K562 (cell line): ENCODE data around the gene INSM2. TPM values are rescaled to one million over a fixed set of nuclear protein-coding genes. Genes with fewer than 3 reads are reported as not detected.

Experiments used
- ATAC-seq: fragments of 200-7000 bp; cut with Tn5 transposase; 3 replicates; pipeline ENCODE4 v1.9.1; 2020; ENCODE audit warnings: moderate library complexity
- BruUV-seq: library from RNA; stranded (reverse); fragments of 400-500 nt; replicated peaks from 2 replicates; lab custom pipeline; 2021; lab: Mats Ljungman, UMichigan
- CTCF ChIA-PET: fragments of 300-600 bp; formaldehyde crosslinking; extraction: SDS; loops from one replicate; lab custom pipeline; 2021; ENCODE audit warnings: low intra/inter-chr PET ratio; lab: Yijun Ruan, JAX
- POLR2A ChIA-PET: fragments of 300-600, 350-650 bp; sonication (Branson Sonifier 250); formaldehyde crosslinking; extraction: SDS; loops from one replicate; lab custom pipeline; 2021; ENCODE audit warnings: antibody characterized with exemption, inconsistent platforms; lab: Yijun Ruan, JAX
- DNase-seq, 4 experiments: peaks; one replicate each; pipeline versions ENCODE4 v3.0.0 to v3.0.0-alpha.2; 2011 to 2018; ENCODE audit warnings: low spot score in 3 of 4, mixed read lengths in 3 of 4; ENCODE audit errors: extremely low read depth in 1 of 4
- FAIRE-seq: peaks from 2 replicates; lab custom pipeline; 2011; peaks lifted over from hg19 to GRCh38; lab: Jason Lieb, UNC
- H2AFZ ChIP-seq: 2 replicates; pipeline ENCODE4 v1.6.0; 2011; ENCODE audit warnings: low read depth, low read length, control low read depth, inconsistent platforms
- H3K27ac ChIP-seq: fragments of 200-600 bp; 3 replicates; pipeline ENCODE4 v1.8.0; 2011; ENCODE audit warnings: low read depth, mild to moderate bottlenecking, control low read depth, inconsistent platforms, low read length, moderate library complexity, mixed read lengths; ENCODE audit errors: extremely low read depth
- H3K27me3 ChIP-seq, 2 experiments: fragments of 300-600 bp in 1 of 2; 2 replicates in 1 of 2; 3 replicates in 1 of 2; pipeline versions ENCODE4 v1.6.0 to v1.8.0; 2011; ENCODE audit warnings: inconsistent platforms in 2 of 2, low read length in 2 of 2, mild to moderate bottlenecking in 1 of 2, mixed read lengths in 1 of 2, moderate library complexity in 1 of 2; ENCODE audit not compliant: control insufficient read depth in 2 of 2, insufficient read depth in 2 of 2
- H3K36me3 ChIP-seq: fragments of 300-600 bp; 3 replicates; pipeline ENCODE4 v1.8.0; 2011; ENCODE audit warnings: mild to moderate bottlenecking, low read length, inconsistent platforms; ENCODE audit not compliant: control insufficient read depth, insufficient read depth
- H3K4me1 ChIP-seq, 2 experiments: fragments of 200-600 bp in 1 of 2; replicated peaks in 1 of 2; 2 replicates in 1 of 2; 3 replicates in 1 of 2; pipeline versions ENCODE4 v1.5.1 to v1.8.0; 2011; ENCODE audit warnings: inconsistent platforms in 2 of 2, low read length in 2 of 2, mild to moderate bottlenecking in 1 of 2, mixed read lengths in 1 of 2, moderate library complexity in 1 of 2; ENCODE audit not compliant: control insufficient read depth in 2 of 2, insufficient read depth in 2 of 2
- H3K4me2 ChIP-seq: 2 replicates; pipeline ENCODE4 v1.6.1; 2011; ENCODE audit warnings: low read length, control low read depth, inconsistent platforms, mixed read lengths; ENCODE audit not compliant: insufficient read depth
- H3K4me3 ChIP-seq: fragments of 200-600 bp; sonication (generic), shearing (Covaris generic); 2 replicates; pipeline ENCODE4 v1.5.1; 2016; ENCODE audit warnings: control low read depth, inconsistent platforms
- H3K79me2 ChIP-seq: fragments of 200-600 bp; 3 replicates; pipeline ENCODE4 v1.8.0; 2011; ENCODE audit warnings: low read length, inconsistent platforms; ENCODE audit not compliant: control insufficient read depth, insufficient read depth
- H3K9ac ChIP-seq, 2 experiments: 2 replicates each; pipeline versions ENCODE4 v1.6.0 to v1.6.1; 2011; ENCODE audit warnings: low read depth in 2 of 2, low read length in 2 of 2, control low read depth in 1 of 2, inconsistent platforms in 1 of 2, mild to moderate bottlenecking in 1 of 2, mixed read lengths in 1 of 2; ENCODE audit not compliant: insufficient read depth in 1 of 2
- H3K9me1 ChIP-seq: one replicate; pipeline ENCODE4 v1.6.0; 2011; ENCODE audit warnings: inconsistent platforms, mild to moderate bottlenecking, low read length, moderate library complexity; ENCODE audit not compliant: control insufficient read depth, insufficient read depth
- H3K9me3 ChIP-seq: replicated peaks from 2 replicates; pipeline ENCODE4 v1.5.1; 2011; ENCODE audit warnings: low read depth, low read length, inconsistent platforms; ENCODE audit not compliant: control insufficient read depth, insufficient read depth
- H4K20me1 ChIP-seq: replicated peaks from 2 replicates; pipeline ENCODE4 v1.6.1; 2011; ENCODE audit warnings: low read length, inconsistent platforms, mixed read lengths; ENCODE audit not compliant: control insufficient read depth, insufficient read depth
- AFF4 ChIP-seq: sonication (generic); formaldehyde crosslinking; IDR thresholded peaks from 2 replicates; pipeline ENCODE4 v1.8.0; 2023; ENCODE audit warnings: mild to moderate bottlenecking, missing genetic modification reagents
- BRF2 ChIP-seq: IDR thresholded peaks from 3 replicates; pipeline ENCODE4 v1.6.1; 2011; ENCODE audit warnings: borderline replicate concordance, mild to moderate bottlenecking; ENCODE audit not compliant: insufficient read length, insufficient read depth
- MAFK ChIP-seq: IDR thresholded peaks from 2 replicates; pipeline ENCODE4 v1.6.1; 2011; ENCODE audit warnings: low read length, improper control_type of control experiment
- NR1H2 ChIP-seq: sonication (generic); formaldehyde crosslinking; IDR thresholded peaks from 2 replicates; pipeline ENCODE4 v1.4.0; 2020; ENCODE audit warnings: mild to moderate bottlenecking, missing genetic modification reagents
- PHF8 ChIP-seq: fragments of 200-600 bp; sonication (generic); IDR thresholded peaks from 2 replicates; pipeline ENCODE4 v1.6.1; 2012; ENCODE audit warnings: mixed run types, mild to moderate bottlenecking, inconsistent platforms, low read length, moderate library complexity, borderline replicate concordance
- XRCC5 ChIP-seq: fragments of 200-400 bp; formaldehyde crosslinking; IDR thresholded peaks from 2 replicates; pipeline ENCODE4 v1.6.1; 2017; ENCODE audit warnings: low read depth, mild to moderate bottlenecking, low read length
- WGBS: fragments of 100-300 bp; shearing (Covaris generic); methylation state at CpG from one replicate; pipeline ENCODE4 v1.1.6; 2016; ENCODE audit warnings: low coverage, mixed read lengths; ENCODE audit not compliant: insufficient coverage; ENCODE audit errors: missing lambda C conversion rate; 5-methylcytosine and 5-hydroxymethylcytosine counted together
- in situ Hi-C: fragments of 300-500 bp; cut with MboI; formaldehyde crosslinking; loops from 4 replicates; pipeline ENCODE4 v1.15.0; 2018; ENCODE audit warnings: inconsistent platforms, mixed read lengths
- intact Hi-C: fragments of 100-400 bp; cut with micrococcal nuclease; formaldehyde crosslinking; loops from 2 replicates; pipeline ENCODE4 v1.14.2; 2022
- polyA plus RNA-seq, 8 experiments: library from polyadenylated mRNA; depleted of rRNA in 4 of 8; stranded (reverse) in 5 of 8; unstranded in 3 of 8; fragments of >200 nt; fragmentation: Nextera tagmentation in 2 of 8; fragmentation: Illumina TruSeq in 1 of 8; extraction: Ambion mirVana in 2 of 8; extraction: Trizol in 1 of 8; gene quantifications; 2 replicates each; pipeline versions ENCODE4 v1.2.1 to v1.2.3, GENCODE V29; 2011 to 2014; ENCODE audit warnings: inconsistent platforms in 1 of 8, missing spikeins in 1 of 8
- total RNA-seq, 7 experiments: library from RNA; depleted of rRNA in 6 of 7; stranded (reverse); fragments of >200 nt in 6 of 7; fragmentation: Illumina TruSeq in 2 of 7; extraction: Trizol in 2 of 7; gene quantifications; 2 replicates each; pipeline versions ENCODE4 v1.2.1 to v1.2.3, GENCODE V29; 2011 to 2021; ENCODE audit warnings: low replicate concordance in 1 of 7

Gene INSM2
- total and polyA plus RNA-seq, 9 of the 15 experiments (the other 6 are each of a cell fraction or from before 2014, with no cell fraction given), result not detected

- Histone ChIP-seq H3K36me3 (no peaks in the 10 kb centered on the region), H3K4me2 (no peak overlapping the region), H3K9me3 (no peaks in the 10 kb centered on the region), H4K20me1 (no peaks in the 10 kb centered on the region), H3K27ac (no peak overlapping the region), H3K9me1 (no peaks in the 10 kb centered on the region), H3K4me1 (no peaks in the 10 kb centered on the region), H3K4me3 (no peak overlapping the region), H3K79me2 (no peaks in the 10 kb centered on the region), H3K9ac (no peak overlapping the region), H3K27me3 (no peaks in the 10 kb centered on the region), H2AFZ (no peak overlapping the region)
- CTCF ChIA-PET, result no interaction called here
- DNase-seq (no peak), ATAC-seq (no peak), FAIRE-seq (no peak)
- no TSS peak for BruUV-seq
- intact Hi-C loops (no loop called here), in situ Hi-C loops (no loop called here)
- WGBS, result 73% methylated on average over 1 of the region's 1 CpG
- POLR2A ChIA-PET, result interaction anchor here (0.6 kb wide), 1 partner anchor 267 kb away, joined by 3 read pairs; no protein-coding TSS in a partner anchor
- no peak for TF ChIP-seq XRCC5
- TF ChIP-seq MAFK, result no peak
- TF ChIP-seq PHF8, result no peak
- TF ChIP-seq BRF2, result no peak
- no peak for TF ChIP-seq NR1H2 (CRISPR knock-in tag)
- no peak for TF ChIP-seq AFF4 (CRISPR knock-in tag)
These were observed 17.1 kb downstream of the INSM2 start for GRCh38 chr14:35551081-35551480.
